Lower leg skin (tissue), 4 donors: Measurements from ENCODE around the gene POMGNT1. TPM values are rescaled to one million over a fixed set of nuclear protein-coding genes. Genes with fewer than 3 reads are reported as not detected.

Source experiments
- DNase-seq, 2 donors: peaks; one replicate each; pipeline ENCODE4 v3.0.0-alpha.2; 2019; ENCODE audit warnings: low spot score in 2 of 2
- H3K4me3 ChIP-seq: fragments of 200-600 bp; sonication (generic); 2 replicates; pipeline ENCODE4 v1.5.1; 2017; ENCODE audit warnings: mild to moderate bottlenecking, low read depth; ENCODE audit not compliant: poor library complexity, severe bottlenecking
- POLR2A ChIP-seq, 2 donors: fragments of 450-650 bp; IDR thresholded peaks; one replicate each; pipeline ENCODE4 v1.6.1; 2016 to 2017; ENCODE audit warnings: antibody characterized with exemption in 2 of 2, mild to moderate bottlenecking in 1 of 2, moderate library complexity in 1 of 2
- WGBS, 2 donors: methylation state at CpG; one replicate each; pipeline ENCODE4 v1.1.5; 2018; 5-methylcytosine and 5-hydroxymethylcytosine counted together
- intact Hi-C: fragments of 100-400 bp; cut with DNase I; formaldehyde crosslinking; loops from one replicate; pipeline ENCODE4 v1.15.0; 2023; ENCODE audit warnings: low total_unique reads
- total RNA-seq, 4 donors: library from RNA; depleted of rRNA; stranded (reverse); fragments of >200 nt; gene quantifications; one replicate each; pipeline ENCODE4 v1.1.0, GENCODE V29; 2016
- TF ChIP-seq, protein P1 (sequence below), 3 donors: fragments of 450-650 bp; IDR thresholded peaks; one replicate each; pipeline ENCODE4 v1.5.1; 2016; ENCODE audit warnings: antibody characterized with exemption in 3 of 3, mild to moderate bottlenecking in 3 of 3, moderate library complexity in 2 of 3

POMGNT1 gene
- total RNA-seq, 4 donors from 2014 or later = 26.4 to 46.7 (median 36.4) TPM

DNA sequence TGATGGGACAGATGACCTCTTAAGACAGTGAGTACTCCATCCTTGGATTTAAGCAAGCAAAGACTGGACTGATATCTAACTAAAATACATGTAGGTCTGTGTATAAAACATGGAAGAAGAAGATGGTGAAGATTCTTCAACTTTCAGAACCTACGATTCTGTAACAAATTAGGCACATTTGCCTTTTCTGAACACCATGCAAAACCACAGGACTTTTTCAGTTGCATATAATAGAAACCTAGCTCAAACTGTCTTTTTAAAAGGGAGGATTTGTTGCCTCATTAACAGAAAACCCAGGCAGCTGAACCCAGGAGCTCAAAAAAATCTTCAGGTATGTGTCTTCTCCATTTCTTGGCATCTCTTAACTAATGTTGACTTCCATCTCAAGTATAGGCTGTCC lies 38.0 kb downstream of the POMGNT1 start:
- DNase-seq = no peak
- no peak overlapping the region for H3K4me3 ChIP-seq
- intact Hi-C loops = no loop called here
- 88 to 91% methylated on average over 1 of the region's 1 CpG for WGBS, 2 donors
- no peak for TF ChIP-seq POLR2A (IDR thresholded peaks at IDR 0.05)
- TF ChIP-seq, protein P1, sequence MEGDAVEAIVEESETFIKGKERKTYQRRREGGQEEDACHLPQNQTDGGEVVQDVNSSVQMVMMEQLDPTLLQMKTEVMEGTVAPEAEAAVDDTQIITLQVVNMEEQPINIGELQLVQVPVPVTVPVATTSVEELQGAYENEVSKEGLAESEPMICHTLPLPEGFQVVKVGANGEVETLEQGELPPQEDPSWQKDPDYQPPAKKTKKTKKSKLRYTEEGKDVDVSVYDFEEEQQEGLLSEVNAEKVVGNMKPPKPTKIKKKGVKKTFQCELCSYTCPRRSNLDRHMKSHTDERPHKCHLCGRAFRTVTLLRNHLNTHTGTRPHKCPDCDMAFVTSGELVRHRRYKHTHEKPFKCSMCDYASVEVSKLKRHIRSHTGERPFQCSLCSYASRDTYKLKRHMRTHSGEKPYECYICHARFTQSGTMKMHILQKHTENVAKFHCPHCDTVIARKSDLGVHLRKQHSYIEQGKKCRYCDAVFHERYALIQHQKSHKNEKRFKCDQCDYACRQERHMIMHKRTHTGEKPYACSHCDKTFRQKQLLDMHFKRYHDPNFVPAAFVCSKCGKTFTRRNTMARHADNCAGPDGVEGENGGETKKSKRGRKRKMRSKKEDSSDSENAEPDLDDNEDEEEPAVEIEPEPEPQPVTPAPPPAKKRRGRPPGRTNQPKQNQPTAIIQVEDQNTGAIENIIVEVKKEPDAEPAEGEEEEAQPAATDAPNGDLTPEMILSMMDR (IDR thresholded peaks at IDR 0.05) = no peak

DNA sequence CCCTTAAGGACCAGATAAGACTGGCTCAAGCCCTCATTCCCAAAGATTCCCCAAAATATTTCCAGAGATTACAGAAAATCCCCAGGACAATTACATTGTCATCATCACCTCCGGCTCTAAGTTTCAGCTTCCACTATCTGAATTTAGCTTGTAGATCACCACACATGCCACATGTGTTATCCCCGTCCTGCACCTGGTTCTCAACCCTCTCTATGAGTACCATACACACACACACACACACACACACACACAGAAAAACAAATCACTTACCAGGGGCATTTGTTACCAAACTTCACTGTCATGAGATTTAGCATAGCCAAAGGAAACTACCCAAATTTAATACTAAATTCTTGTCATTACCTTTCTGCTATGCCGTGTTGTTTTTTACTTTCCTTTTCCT lies 38.7 kb downstream of the POMGNT1 start:
- 65 to 77% methylated on average over 3 of the region's 3 CpGs for WGBS, 2 donors
- H3K4me3 ChIP-seq = no peak overlapping the region
- TF ChIP-seq, protein P1 (IDR thresholded peaks at IDR 0.05) = no peak
- TF ChIP-seq POLR2A (IDR thresholded peaks at IDR 0.05) = no peak
- no peak for DNase-seq
- intact Hi-C loops = no loop called here

- no peak overlapping the region for H3K4me3 ChIP-seq
- intact Hi-C loops = no loop called here
- DNase-seq = no peak
- 89 to 95% methylated on average over 13 of the region's 13 CpGs for WGBS, 2 donors
- TF ChIP-seq POLR2A (IDR thresholded peaks at IDR 0.05) = no peak
- TF ChIP-seq, protein P1 (IDR thresholded peaks at IDR 0.05) = no peak
Measured at GRCh38 chr1:46158312-46159281, 39.6 kb downstream of the POMGNT1 start.

DNA sequence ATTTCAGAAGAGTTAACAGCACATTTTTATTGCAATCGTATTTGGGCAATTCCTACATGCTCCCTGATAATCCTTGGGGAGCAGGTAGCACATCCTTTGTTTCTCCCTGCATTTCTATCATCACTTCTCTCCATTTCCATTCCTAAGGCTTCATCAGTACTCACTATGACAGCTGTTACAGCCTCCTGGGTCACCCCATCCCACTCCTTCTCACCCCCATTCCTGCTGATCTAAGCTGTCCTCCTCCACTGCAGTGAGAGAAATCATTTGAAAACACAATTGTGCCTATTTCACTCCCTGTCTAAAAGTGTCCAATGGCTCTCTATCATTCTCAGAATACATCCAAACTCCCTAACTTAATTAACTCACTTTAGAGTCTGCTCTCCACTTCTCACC lies 40.3 kb downstream of the POMGNT1 start:
- TF ChIP-seq, protein P1 (IDR thresholded peaks at IDR 0.05) = no peak
- TF ChIP-seq POLR2A (IDR thresholded peaks at IDR 0.05) = no peak
- DNase-seq = no peak
- WGBS, 2 donors = 92% methylated on average over 1 of the region's 1 CpG
- intact Hi-C loops = no loop called here
- H3K4me3 ChIP-seq = no peak overlapping the region

- TF ChIP-seq POLR2A (IDR thresholded peaks at IDR 0.05) = no peak
- TF ChIP-seq, protein P1 (IDR thresholded peaks at IDR 0.05) = no peak
- no peak overlapping the region for H3K4me3 ChIP-seq
- DNase-seq = no peak
- intact Hi-C loops = no loop called here
- 96 to 100% methylated on average over 1 of the region's 1 CpG for WGBS, 2 donors
Measured at GRCh38 chr1:46153732-46154131, 44.5 kb downstream of the POMGNT1 start.
